ENCODE measurements around the gene ZNF70.

ZNF70 gene

DNA sequence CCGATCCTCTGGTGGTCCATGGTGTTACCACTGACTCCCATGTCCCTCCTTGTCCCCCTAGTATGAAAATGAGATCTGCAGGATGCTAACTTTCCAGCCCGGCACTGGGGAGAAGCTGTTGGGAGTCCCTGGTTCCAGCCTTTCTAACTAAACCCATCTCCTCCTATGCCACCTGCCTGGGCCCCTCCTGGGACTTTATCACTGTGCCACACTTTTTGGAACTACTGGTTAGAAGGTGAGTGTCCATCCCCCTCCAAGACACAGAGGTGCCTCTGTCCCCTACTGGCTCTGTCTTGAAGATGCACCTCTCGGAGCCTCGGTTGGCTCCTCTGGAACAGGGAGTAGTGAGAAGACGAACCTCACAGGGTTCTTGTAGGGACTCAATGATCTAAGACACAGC, 60.2 kb downstream of the ZNF70 start, which contains the start of gene RGL4:
Gene RGL4 (plus strand): TSS at position 301 of the 400 bp plus-strand sequence. CDS start 1,018 bp downstream, outside the sequence.
- no peak for DNase-seq

DNA sequence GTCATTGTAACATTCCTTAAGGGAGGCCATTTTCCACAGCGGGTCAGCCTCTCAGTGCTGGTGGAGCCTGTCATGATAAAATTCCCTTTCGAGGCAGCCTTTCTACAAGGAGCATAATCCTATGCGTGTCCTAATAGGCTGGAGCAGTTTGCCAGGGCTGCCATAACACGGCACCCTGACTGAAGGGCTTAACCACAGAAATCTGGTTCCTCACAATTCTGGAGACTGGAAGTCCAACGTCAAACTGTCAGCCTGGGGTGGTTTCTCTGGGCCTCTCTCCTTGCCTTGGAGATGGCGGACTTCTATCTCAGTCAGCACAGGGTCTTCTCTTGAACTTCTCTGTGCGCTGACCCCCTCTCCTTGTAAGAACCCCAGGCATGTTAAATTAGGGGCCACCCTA, 61.5 kb downstream of the ZNF70 start:
- DNase-seq: no peak

Measured in activated gamma-delta T cell (primary cell).